Astrocyte of the spinal cord (primary cell): ENCODE measurements around the gene ZNF629.

Experiments used
- DNase-seq: peaks from one replicate; pipeline ENCODE4 v3.0.0; 2011; ENCODE audit warnings: low read depth, low spot score
- H3K4me3 ChIP-seq: 2 replicates; pipeline ENCODE4 v1.5.1; 2011; ENCODE audit warnings: low read depth, mild to moderate bottlenecking, low read length, moderate library complexity
- in situ Hi-C: cut with HindIII; loops from 2 replicates; pipeline ENCODE4 v1.10.0; 2017; ENCODE audit warnings: low sequenced_read_pairs
- TF ChIP-seq, protein P1 (sequence below): IDR thresholded peaks from 2 replicates; pipeline ENCODE4 v1.5.1; 2012; ENCODE audit warnings: low read depth, mild to moderate bottlenecking, low read length, inconsistent platforms

The ZNF629 gene

DNA sequence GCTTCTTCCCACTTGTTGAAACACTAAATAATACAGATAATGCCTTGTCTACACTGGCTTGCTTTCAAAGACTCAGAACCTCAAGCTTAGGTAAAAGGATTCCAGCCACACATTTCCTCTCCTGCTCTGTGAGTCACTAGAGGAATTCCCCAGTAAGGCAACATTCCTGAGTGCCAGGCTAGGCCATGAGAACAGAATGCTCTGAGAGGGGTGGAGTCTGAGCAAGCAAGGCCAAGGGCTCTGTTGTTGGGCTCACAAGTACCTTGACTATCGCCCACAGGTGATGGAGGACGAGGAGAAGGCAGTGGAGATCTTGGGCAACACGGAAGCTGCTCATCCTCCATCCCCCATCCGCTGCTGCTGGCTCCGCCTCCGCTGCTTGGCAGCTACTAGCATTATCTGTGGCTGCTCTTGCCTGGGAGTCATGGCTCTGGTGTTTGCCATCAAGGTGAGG lies 45.5 kb downstream of the ZNF629 start:
- in situ Hi-C loops = no loop called here
- TF ChIP-seq, protein P1, sequence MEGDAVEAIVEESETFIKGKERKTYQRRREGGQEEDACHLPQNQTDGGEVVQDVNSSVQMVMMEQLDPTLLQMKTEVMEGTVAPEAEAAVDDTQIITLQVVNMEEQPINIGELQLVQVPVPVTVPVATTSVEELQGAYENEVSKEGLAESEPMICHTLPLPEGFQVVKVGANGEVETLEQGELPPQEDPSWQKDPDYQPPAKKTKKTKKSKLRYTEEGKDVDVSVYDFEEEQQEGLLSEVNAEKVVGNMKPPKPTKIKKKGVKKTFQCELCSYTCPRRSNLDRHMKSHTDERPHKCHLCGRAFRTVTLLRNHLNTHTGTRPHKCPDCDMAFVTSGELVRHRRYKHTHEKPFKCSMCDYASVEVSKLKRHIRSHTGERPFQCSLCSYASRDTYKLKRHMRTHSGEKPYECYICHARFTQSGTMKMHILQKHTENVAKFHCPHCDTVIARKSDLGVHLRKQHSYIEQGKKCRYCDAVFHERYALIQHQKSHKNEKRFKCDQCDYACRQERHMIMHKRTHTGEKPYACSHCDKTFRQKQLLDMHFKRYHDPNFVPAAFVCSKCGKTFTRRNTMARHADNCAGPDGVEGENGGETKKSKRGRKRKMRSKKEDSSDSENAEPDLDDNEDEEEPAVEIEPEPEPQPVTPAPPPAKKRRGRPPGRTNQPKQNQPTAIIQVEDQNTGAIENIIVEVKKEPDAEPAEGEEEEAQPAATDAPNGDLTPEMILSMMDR = no peak
- peak; percentile 84 for DNase-seq
- H3K4me3 ChIP-seq = no peak overlapping the region

DNA sequence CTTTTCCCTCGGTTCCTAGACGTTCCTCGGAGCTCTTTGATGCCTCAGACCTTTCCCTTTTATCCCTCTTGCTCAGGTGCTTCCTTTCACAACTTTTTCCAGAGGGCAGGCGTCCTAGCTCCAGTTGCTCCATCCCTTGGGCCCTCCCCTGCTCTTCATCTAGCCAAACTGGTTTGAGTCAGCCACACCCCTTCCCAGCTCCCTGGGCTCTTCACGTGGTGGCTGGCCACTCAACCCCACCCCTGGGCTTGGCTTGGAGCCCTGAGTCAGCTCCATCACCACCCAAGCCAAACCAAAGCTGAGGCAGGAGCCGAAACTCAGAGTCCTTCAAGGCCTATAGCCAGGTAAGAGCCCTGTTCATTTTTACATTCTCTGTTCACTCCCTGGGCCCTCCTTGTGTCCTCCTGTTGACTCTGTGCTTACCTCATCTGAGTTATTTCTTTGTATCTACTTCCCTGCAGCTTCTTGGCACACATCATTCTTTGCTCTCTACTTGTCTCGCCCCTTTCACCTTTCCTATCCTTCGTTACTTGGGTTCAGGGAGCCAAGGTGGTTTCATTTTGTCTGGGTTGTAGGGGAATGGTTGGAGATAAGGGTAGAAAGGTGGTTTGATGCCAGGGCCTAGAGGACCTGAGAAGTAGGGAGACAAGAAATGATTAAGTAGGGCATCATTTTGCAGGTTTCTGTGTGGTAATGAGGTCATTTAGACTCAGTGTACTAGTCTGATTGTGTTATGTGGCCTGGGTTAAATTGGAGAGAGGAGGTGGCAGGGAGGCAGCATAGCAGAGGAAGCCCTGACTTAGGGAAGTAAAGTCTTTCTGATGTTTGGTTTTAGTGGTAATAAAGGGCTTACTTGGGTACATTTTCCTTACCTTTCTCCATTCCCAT lies 46.4 kb downstream of the ZNF629 start:
- no peak overlapping the region for H3K4me3 ChIP-seq
- DNase-seq = peak; percentile 74
- TF ChIP-seq, protein P1 = no peak
- in situ Hi-C loops = no loop called here

DNA sequence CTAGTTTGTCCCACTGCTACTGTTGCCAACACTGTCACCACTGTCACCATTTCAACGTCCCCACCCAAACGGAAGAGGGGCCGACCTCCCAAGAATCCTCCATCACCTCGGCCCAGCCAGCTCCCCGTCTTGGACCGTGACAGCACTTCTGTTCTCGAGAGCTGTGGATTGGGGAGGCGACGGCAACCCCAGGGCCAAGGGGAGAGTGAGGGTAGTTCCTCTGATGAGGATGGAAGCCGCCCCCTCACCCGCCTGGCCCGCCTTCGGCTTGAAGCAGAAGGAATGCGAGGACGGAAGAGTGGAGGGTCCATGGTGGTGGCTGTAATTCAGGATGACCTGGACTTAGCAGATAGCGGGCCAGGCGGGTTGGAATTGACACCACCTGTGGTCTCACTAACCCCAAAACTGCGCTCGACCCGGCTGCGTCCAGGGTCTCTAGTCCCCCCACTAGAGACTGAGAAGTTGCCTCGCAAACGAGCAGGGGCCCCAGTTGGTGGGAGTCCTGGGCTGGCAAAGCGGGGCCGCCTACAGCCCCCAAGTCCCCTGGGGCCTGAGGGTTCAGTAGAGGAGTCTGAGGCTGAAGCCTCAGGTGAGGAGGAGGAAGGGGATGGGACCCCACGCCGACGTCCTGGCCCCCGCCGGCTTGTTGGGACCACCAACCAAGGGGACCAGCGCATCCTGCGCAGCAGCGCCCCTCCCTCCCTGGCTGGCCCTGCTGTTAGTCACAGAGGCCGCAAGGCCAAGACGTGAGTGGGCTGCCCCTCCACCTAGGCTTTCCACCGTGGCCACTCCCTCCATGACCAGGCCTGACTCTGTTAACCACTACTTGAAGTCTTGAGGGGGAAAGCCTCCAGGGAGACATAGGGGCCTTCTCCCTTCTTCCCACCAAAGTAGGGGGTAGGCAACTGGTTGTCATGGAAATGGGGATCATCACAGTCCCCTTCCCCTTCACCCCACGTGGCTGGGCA lies 47.7 kb downstream of the ZNF629 start:
- in situ Hi-C loops = no loop called here
- DNase-seq = no peak
- TF ChIP-seq, protein P1 = no peak
- no peak overlapping the region for H3K4me3 ChIP-seq

DNA sequence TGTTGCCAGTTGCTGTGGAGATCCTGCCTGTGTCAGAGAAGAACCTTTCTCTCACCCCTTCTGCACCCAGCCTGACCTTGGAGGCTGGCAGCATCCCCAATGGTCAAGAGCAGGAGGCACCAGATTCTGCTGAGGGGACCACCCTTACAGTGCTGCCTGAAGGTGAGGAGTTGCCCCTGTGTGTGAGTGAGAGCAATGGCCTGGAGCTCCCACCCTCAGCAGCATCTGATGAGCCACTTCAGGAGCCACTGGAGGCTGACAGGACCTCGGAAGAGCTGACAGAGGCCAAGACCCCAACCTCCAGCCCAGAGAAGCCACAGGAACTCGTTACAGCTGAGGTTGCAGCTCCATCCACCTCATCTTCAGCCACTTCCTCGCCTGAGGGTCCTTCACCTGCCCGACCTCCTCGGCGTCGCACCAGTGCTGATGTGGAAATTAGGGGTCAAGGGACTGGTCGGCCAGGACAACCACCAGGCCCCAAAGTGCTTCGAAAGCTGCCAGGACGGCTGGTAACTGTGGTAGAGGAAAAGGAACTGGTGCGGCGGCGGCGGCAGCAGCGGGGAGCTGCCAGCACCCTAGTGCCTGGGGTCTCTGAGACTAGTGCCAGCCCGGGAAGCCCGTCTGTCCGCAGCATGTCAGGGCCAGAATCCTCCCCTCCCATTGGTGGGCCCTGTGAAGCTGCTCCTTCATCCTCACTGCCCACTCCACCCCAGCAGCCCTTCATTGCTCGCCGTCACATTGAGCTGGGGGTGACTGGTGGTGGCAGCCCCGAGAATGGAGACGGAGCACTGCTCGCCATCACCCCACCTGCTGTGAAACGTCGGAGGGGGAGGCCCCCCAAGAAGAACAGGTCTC lies 49.0 kb downstream of the ZNF629 start:
- TF ChIP-seq, protein P1 = no peak
- in situ Hi-C loops = no loop called here

DNA sequence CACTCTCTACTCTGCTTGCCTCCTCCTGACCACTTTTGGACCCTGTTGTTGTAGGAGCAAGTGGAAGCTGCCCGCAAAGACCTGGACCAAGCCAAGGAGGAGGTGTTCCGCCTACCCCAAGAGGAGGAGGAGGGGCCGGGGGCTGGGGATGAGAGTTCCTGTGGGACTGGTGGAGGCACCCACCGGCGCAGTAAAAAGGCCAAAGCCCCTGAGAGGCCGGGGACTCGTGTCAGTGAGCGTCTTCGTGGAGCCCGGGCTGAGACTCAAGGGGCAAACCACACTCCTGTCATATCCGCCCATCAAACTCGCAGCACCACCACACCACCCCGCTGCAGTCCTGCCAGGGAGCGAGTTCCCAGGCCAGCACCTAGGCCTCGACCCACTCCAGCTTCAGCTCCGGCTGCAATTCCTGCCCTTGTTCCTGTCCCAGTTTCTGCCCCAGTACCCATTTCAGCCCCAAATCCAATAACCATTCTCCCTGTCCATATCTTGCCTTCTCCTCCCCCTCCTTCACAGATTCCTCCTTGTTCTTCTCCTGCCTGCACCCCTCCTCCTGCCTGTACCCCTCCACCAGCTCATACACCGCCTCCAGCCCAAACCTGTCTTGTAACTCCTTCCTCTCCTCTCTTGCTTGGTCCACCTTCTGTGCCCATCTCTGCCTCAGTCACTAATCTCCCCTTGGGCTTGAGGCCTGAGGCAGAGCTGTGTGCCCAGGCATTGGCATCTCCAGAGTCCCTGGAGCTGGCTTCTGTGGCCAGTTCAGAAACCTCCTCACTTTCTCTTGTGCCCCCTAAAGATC lies 49.8 kb downstream of the ZNF629 start:
- H3K4me3 ChIP-seq = no peak overlapping the region
- DNase-seq = no peak
- in situ Hi-C loops = no loop called here
- TF ChIP-seq, protein P1 = no peak

More for the DNA sequence above, 49.0 kb downstream of the ZNF629 start:
- H3K4me3 ChIP-seq = no peak overlapping the region
- no peak for DNase-seq
